ENCODE results near the gene ABHD6. TPM values are rescaled to one million over a fixed set of nuclear protein-coding genes. Genes with fewer than 3 reads are reported as not detected.
"Not testable (repeated sequence)": the region's sequence is repeated elsewhere in the genome, so short reads cannot be mapped to it uniquely, and the experiment has no call there.

The ABHD6 gene
- total and polyA plus RNA-seq, 9 of the 15 experiments (the other 6 are each of a cell fraction or from before 2014, with no cell fraction given), result 0.53 to 3.6 (median 2.5) TPM

DNA sequence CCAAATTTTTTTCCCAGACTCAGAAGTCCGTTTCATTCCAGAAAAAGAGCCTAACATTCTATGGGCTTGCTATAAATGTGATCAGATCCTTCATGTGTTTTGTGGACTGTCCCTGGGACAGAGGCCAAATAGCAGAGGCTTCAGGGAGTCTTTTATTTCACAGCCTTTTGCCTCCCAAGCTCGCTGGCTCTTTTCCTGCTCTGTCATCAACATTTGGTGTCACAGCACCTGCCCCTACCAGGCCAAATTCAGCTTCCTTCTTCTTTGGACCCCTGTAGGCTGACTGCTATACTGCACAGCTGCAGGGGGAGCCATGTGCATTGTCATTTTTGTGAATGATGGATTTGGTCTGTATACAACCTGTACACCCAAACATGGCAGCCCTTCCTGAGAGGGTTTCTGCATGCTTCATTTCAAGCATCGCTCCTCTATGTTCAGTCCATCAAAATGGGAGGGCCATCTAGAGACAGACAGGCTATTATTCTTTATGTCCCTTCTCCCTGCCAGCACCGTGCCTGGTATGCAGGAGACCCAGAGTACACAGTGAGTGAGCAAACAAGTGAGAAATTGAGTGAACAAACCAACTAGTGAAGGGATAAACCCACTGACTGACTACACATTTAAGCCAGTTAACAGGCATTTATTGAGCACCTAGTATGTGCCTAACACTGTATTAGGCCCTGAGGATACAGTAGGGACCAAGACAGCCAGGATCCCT lies 50.6 kb downstream of the ABHD6 start:
- intact Hi-C loops (cut with micrococcal nuclease), result no loop called here
- Histone ChIP-seq H3K27me3 (ENCODE audit: control insufficient read depth in 2 of 2, insufficient read depth in 2 of 2, low read length in 2 of 2) (no peaks in the 10 kb centered on the region), H3K36me3 (ENCODE audit: control insufficient read depth, insufficient read depth, low read length) (0 out of 3 replicates have a peak, but pooled peaks cover 4% of the 10 kb centered on the region), H3K9me3 (replicated peaks; ENCODE audit: control insufficient read depth, insufficient read depth, low read depth, low read length) (no peaks in the 10 kb centered on the region), H3K4me3 (no peak overlapping the region), H2AFZ (ENCODE audit: low read depth, low read length) (no peak overlapping the region), H3K9me1 (ENCODE audit: control insufficient read depth, insufficient read depth, low read length) (no peaks in the 10 kb centered on the region), H3K9ac (ENCODE audit: insufficient read depth in 1 of 2, low read depth in 2 of 2, low read length in 2 of 2) (no peak overlapping the region), H3K4me1 (replicated peaks in 1 of 2; ENCODE audit: control insufficient read depth in 2 of 2, insufficient read depth in 2 of 2, low read length in 2 of 2) (no peaks in the 10 kb centered on the region), H3K4me2 (ENCODE audit: insufficient read depth, low read length) (no peak overlapping the region), H3K79me2 (ENCODE audit: control insufficient read depth, insufficient read depth, low read length) (no peaks in the 10 kb centered on the region), H4K20me1 (replicated peaks; ENCODE audit: control insufficient read depth, insufficient read depth, low read length) (no peaks in the 10 kb centered on the region), H3K27ac (ENCODE audit: extremely low read depth, low read depth, low read length) (no peak overlapping the region)
- WGBS (ENCODE audit: insufficient coverage, low coverage, missing lambda C conversion rate), result 35% methylated on average over 4 of the region's 4 CpGs
- ChIA-PET POLR2A (interaction anchor here (1.1 kb wide), 1 partner anchor 18 kb away, joined by 5 read pairs; the partner anchor contains the start of genes HTD2 and RPP14), CTCF (ENCODE audit: low intra/inter-chr PET ratio) (no interaction called here)
- ATAC-seq (peak; percentile 78), FAIRE-seq (no peak), DNase-seq (ENCODE audit: extremely low read depth in 1 of 4, low spot score in 3 of 4) (peak in 3 of 4 experiments; percentile 11 to 30 (median 14))
- BruUV-seq (replicated peaks), result no TSS peak
- TF ChIP-seq CEBPB (tag; IDR thresholded peaks at IDR 0.05), result no peak
- 0 out of 2 replicates have a peak, but pooled peaks have one; percentile 2 for TF ChIP-seq ZNF316 (IDR thresholded peaks at IDR 0.05)
- TF ChIP-seq, protein P1, sequence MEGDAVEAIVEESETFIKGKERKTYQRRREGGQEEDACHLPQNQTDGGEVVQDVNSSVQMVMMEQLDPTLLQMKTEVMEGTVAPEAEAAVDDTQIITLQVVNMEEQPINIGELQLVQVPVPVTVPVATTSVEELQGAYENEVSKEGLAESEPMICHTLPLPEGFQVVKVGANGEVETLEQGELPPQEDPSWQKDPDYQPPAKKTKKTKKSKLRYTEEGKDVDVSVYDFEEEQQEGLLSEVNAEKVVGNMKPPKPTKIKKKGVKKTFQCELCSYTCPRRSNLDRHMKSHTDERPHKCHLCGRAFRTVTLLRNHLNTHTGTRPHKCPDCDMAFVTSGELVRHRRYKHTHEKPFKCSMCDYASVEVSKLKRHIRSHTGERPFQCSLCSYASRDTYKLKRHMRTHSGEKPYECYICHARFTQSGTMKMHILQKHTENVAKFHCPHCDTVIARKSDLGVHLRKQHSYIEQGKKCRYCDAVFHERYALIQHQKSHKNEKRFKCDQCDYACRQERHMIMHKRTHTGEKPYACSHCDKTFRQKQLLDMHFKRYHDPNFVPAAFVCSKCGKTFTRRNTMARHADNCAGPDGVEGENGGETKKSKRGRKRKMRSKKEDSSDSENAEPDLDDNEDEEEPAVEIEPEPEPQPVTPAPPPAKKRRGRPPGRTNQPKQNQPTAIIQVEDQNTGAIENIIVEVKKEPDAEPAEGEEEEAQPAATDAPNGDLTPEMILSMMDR (IDR thresholded peaks at IDR 0.05 in 2 of 3, conservative IDR thresholded peaks at IDR 0.05 in 1 of 3; ENCODE audit: insufficient read depth in 2 of 3, low read depth in 1 of 3, low read length in 3 of 3), result peak in 2 of 3 experiments; percentile 34 to 39; a peak in 3 of 6 replicates
- in situ Hi-C loops (cut with MboI), result no loop called here

DNA sequence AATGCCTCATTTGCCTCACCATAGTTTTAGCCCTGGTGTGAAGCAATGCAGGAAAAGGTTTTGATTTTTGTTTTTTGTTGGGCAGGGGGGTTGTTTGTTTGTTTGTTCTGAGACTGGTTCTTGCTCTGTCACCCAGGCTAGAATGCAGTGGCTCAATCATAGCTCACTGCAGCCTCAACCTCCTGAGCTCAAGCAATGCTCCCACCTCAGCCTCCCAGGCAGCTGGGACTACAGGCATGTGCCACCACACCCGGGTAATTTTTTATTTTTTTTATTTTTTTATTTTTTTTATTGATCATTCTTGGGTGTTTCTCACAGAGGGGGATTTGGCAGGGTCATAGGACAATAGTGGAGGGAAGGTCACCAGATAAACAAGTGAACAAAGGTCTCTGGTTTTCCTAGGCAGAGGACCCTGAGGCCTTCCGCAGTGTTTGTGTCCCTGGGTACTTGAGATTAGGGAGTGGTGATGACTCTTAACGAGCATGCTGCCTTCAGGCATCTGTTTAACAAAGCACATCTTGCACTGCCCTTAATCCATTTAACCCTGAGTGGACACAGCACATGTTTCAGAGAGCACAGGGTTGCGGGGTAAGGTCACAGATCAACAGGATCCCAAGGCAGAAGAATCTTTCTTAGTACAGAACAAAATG lies 51.5 kb downstream of the ABHD6 start:
- H3K9me3 ChIP-seq (replicated peaks; ENCODE audit: control insufficient read depth, insufficient read depth, low read depth, low read length); DNase-seq (ENCODE audit: extremely low read depth in 1 of 4, low spot score in 3 of 4); H3K27ac ChIP-seq (ENCODE audit: extremely low read depth, low read depth, low read length); H3K4me3 ChIP-seq; H3K27me3 ChIP-seq (ENCODE audit: control insufficient read depth in 2 of 2, insufficient read depth in 2 of 2, low read length in 2 of 2); H3K9me1 ChIP-seq (ENCODE audit: control insufficient read depth, insufficient read depth, low read length); BruUV-seq (replicated peaks); POLR2A ChIA-PET; CTCF ChIA-PET (ENCODE audit: low intra/inter-chr PET ratio); H3K36me3 ChIP-seq (ENCODE audit: control insufficient read depth, insufficient read depth, low read length); FAIRE-seq; in situ Hi-C loops (cut with MboI); H2AFZ ChIP-seq (ENCODE audit: low read depth, low read length); intact Hi-C loops (cut with micrococcal nuclease); H4K20me1 ChIP-seq (replicated peaks; ENCODE audit: control insufficient read depth, insufficient read depth, low read length); ATAC-seq; H3K4me1 ChIP-seq (replicated peaks in 1 of 2; ENCODE audit: control insufficient read depth in 2 of 2, insufficient read depth in 2 of 2, low read length in 2 of 2); H3K4me2 ChIP-seq (ENCODE audit: insufficient read depth, low read length); H3K79me2 ChIP-seq (ENCODE audit: control insufficient read depth, insufficient read depth, low read length); H3K9ac ChIP-seq (ENCODE audit: insufficient read depth in 1 of 2, low read depth in 2 of 2, low read length in 2 of 2): not testable (repeated sequence)
- 31% methylated on average over 2 of the region's 4 CpGs for WGBS (ENCODE audit: insufficient coverage, low coverage, missing lambda C conversion rate)

DNA sequence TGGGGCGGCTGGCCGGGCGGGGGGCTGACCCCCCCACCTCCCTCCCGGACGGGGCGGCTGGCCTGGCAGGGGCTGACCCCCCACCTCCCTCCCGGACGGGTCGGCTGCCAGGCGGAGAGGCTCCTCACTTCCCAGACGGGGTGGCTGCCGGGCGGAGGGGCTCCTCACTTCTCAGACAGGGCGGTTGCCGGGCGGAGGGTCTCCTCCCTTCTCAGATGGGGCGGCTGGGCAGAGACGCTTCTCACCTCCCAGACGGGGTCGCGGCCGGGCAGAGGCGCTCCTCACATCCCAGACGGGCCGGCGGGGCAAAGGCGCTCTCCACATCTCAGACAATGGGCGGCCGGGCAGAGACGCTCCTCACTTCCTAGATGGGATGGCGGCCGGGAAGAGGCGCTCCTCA lies 52.9 kb downstream of the ABHD6 start:
- H3K9me3 ChIP-seq (replicated peaks; ENCODE audit: control insufficient read depth, insufficient read depth, low read depth, low read length); H3K27me3 ChIP-seq (ENCODE audit: control insufficient read depth in 2 of 2, insufficient read depth in 2 of 2, low read length in 2 of 2); BruUV-seq (replicated peaks); CTCF ChIA-PET (ENCODE audit: low intra/inter-chr PET ratio); POLR2A ChIA-PET; H3K9me1 ChIP-seq (ENCODE audit: control insufficient read depth, insufficient read depth, low read length); H4K20me1 ChIP-seq (replicated peaks; ENCODE audit: control insufficient read depth, insufficient read depth, low read length); H3K4me3 ChIP-seq; H3K4me2 ChIP-seq (ENCODE audit: insufficient read depth, low read length); ATAC-seq; H3K36me3 ChIP-seq (ENCODE audit: control insufficient read depth, insufficient read depth, low read length); H3K9ac ChIP-seq (ENCODE audit: insufficient read depth in 1 of 2, low read depth in 2 of 2, low read length in 2 of 2); DNase-seq (ENCODE audit: extremely low read depth in 1 of 4, low spot score in 3 of 4); H3K79me2 ChIP-seq (ENCODE audit: control insufficient read depth, insufficient read depth, low read length); H3K4me1 ChIP-seq (replicated peaks in 1 of 2; ENCODE audit: control insufficient read depth in 2 of 2, insufficient read depth in 2 of 2, low read length in 2 of 2); H2AFZ ChIP-seq (ENCODE audit: low read depth, low read length); H3K27ac ChIP-seq (ENCODE audit: extremely low read depth, low read depth, low read length); intact Hi-C loops (cut with micrococcal nuclease); FAIRE-seq; in situ Hi-C loops (cut with MboI): not testable (repeated sequence)
- no CpG with 5 or more reads among the region's 33 CpGs for WGBS (ENCODE audit: insufficient coverage, low coverage, missing lambda C conversion rate)

Measured in K562 (cell line).